Measurements from ENCODE around the gene ST6GALNAC2.
"Not testable (repeated sequence)": the region's sequence is repeated elsewhere in the genome, so short reads cannot be mapped to it uniquely, and the experiment has no call there.

ST6GALNAC2 gene

DNA sequence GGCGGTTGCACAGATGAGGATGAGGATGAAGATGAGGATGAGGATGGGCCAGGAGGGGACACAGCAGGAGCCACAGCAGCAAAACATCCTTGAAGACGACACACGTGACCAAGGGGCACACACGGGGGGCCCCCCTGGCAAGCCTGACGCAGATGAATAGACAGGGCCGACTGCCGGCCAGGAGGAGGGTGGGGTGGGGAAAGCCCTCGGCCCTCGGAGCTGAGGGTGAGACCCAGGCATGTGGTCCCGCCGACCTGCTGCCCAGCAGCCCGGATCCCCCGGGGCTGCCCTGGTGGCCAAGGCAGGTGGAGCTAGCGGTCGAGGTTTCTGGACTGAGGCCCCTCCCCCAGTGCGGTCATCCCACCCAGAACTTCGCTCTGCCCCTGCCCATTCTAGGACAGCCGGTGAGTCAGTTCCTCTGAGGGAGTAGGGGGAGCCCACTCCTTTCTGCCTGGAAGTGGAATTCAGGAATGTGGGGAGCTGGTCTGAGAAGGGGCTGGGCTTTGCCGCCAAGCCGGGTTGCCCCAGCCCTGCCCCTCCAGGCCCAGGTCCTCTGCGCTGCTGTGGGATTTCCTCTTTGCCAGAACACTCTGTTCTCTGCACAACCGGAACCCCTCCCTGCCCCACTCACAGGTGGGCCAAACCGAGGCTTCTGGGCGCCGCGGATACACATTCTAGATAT, 58.1 kb downstream of the ST6GALNAC2 start:
- DNase-seq (ENCODE audit: low spot score) = peak; percentile 48

DNA sequence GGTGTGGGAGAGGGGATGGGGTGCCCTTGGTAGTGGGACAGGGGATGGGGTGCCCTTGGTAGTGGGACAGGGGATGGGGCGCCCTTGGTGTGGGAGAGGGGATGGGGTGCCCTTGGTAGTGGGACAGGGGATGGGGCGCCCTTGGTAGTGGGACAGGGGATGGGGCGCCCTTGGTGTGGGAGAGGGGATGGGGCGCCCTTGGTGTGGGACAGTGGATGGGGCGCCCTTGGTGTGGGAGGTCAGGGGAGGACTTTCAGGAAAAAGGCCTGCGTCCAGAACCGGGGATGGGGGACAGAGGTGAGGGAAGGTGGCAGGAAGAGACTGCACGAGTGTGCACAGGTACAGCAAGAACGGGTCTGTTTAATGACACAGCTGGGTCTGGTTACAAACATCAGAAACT, 58.6 kb downstream of the ST6GALNAC2 start:
- not testable (repeated sequence) for DNase-seq (ENCODE audit: low spot score)

DNA sequence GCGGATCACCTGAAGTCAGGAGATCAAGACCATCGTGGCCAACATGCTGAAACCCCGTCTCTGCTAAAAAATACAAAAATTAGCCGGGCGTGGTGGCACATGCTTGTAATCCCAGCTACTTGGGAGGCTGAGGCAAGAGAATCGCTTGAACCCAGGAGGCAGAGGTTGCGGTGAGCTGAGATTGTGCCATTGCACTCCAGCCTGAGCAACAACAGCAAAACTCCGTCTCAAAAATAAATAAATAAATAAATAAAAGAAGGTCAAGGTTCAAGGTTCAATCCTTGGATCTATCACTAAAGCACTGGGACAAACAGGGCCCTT, 60.2 kb downstream of the ST6GALNAC2 start:
- not testable (repeated sequence) for DNase-seq (ENCODE audit: low spot score)

DNA sequence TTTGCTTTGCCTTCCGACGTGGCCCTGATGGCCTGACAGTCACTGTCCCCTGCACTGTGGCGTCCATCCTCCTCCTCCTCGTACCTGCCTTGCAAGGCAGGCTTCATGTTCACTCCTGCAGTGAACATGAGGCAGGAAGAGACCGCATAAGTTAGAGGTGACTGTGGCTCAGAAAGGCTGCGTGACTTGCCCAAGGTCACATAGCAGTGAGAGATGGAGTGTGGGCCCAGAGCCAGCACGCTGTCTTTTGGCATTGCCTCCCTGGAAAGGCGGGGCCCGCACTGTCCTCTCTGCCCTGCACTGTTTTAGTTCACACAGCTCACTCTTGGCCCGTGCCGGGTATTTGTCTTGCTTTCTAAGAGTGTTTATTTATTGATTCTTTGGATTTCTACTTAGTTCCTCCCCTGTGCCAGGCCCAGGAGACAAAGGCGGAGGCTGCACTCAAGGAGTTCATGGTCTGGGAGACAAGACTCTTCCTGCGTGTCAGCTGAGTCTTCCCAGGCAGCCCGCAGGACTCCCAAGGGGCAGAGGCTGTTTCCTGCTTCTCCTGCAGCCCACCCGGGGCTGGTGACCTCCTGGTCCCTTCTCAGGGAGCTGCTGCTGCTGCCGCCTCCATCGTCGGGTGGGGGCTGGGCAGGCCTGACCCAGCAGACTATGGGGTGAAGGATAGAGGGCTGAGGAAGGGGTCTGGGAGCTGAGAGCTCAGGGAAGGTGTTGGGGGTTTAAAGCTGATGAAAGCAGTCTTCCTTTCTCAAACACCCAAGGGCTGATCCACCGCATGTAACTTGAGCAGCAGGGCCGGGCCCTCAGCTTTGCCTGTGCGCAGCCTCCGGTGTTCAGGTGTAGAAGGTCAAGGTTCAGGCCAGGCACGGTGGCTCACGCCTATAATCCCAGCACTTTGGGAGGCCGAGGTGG, 60.8 kb downstream of the ST6GALNAC2 start:
- peak; percentile 73 for DNase-seq (ENCODE audit: low spot score)

DNA sequence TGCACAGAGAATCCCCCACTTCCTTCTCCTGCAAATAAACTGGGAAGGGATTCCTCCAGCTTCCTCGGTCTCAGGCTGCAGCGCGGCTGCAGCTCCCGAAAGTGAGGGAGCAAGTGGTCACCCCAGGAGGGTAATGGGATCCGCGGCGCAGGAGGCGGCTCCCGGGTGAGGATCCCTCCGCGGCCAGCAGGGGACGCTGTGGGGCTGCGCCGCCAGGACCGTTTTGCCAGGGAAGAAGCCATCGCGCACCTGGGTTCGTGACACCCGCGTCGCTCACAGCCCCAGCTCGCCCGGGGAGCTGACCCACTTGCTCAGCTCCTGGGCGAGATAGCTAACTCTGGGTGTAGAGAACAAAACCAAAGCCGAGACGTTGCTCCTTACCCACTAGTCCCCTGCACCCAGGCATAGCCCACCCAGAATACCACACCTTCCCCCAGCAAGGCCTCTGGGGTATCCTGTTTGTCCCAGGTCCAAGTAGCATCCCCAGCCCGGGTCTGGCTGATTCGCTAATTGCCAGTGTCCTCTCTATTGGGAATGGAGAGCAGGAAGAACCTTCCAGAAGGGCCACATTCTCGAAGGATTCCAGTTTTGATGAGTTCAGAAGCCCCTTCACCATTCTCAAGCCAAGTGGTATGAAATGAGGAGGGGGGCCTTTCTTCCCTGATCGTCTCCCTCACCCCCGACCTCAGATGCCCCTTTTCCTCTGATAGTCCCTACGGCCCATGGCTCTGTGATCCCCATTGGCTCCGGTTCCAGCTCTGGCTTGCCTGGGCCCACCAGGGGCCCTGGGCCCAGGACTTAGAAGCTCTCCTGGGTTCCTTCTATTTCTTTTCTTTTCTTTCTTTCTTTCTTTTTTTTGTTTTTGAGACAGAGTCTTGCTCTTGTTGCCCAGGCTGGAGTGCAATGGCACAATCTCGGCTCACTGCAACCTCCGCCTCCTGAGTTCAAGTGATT, 62.3 kb downstream of the ST6GALNAC2 start:
- DNase-seq (ENCODE audit: low spot score) = peak; percentile 85

DNA sequence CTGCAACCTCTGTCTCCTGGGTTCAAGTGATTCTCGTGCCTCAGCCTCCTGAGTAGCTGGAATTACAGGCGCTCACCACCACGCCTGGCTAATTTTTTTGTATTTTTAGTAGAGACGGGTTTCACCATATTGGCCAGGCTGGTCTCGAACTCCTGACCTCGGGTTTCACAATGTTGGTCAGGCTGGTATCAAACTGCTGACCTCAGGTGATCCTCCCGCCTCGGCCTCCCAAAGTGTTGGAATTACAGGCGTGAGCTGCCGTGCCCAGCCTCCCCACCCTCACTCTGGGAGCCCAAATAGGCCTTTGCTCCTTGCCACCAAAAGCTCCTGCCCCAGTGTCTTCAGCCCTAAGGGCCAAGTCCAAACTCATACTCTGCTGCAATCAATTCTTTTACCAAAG, 64.0 kb downstream of the ST6GALNAC2 start:
- not testable (repeated sequence) for DNase-seq (ENCODE audit: low spot score)

DNA sequence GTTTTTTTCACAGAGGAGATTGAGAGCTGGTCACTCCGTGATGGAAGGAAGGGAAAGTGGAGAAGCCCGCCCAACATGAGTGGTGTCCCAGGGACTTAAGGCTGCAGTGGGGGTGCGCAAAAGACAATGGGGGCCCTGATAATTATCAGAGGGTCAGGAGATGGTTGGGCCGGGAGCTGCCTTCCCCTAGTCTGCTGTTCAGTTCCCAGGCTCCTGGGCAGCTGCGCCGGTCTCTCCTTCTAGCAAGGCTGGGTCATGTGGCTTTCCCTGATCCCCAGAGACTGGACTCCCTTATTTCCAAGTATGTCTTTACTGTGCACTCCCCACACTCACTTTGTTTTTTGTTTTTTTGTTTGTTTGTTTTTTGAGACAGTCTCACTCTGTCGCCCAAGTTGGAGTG, 64.4 kb downstream of the ST6GALNAC2 start:
- no peak for DNase-seq (ENCODE audit: low spot score)

DNA sequence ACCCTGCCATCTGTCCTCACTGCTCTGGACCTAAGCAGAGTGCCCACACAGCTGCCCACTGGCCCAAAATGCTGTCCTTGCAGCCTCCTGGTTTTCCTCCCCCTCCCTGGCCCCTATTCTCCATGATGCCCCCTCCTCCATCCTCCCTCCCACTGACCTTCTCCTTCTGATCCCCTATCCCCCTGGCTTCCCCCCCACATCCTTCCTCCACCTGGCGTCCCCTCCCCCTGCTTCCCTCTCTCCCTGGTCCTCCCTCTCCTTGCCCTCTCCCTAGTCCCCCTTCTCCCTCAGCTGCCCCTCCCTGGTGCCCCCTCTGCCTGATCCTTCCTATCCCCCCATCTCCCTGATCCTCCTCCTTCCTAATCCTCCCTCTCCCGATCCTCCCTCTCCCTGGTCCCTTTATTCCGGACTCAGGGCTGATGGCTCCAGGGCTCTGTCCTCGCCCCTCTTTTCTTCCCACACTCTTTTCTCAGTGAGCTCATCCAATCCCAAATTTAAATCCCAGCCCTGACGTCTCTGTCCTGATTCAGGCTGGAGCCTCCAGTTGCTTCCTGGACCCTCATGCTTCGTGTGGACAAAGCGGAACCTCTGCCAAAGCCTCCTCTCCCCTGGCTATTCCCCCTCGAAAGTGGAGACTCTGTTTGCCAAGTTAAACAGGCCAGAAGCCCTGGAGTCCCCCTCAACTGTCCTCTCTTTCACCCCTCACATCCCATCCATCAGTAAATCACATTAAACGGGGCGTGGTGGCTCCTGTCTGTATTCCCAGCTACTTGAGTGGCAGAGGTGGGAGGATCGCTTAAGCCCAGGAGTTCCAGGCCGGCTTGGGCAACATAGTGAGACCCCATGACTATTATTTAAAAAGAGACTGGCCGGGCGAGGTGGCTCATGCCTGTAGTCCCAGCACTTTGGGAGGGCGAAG, 66.4 kb downstream of the ST6GALNAC2 start:
- no peak for DNase-seq (ENCODE audit: low spot score)

DNA sequence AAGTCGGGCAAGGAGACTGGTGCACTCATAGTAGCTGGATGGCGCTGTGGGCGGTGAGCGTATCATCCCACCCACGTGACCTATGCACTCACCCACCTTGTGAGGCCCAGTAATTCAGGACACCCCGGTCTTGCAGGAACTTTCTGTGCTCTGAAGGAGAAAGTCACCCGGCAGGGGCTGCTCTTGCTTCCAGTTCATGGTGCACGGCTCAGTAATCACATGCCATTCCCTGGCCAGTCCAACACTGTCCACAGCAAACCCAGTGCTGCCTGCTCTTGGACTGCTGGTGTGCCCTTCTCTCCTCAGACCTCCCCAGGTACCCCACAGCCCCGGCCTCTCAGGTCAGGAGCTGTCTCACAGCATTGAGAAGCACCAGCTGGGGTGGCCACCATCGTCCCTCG, 68.0 kb downstream of the ST6GALNAC2 start:
- DNase-seq (ENCODE audit: low spot score) = no peak
